LHCN-M2 (cell line): ENCODE measurements around the gene LGALS3BP. TPM values are rescaled to one million over a fixed set of nuclear protein-coding genes. Genes with fewer than 3 reads are reported as not detected.
"Not testable (repeated sequence)": the region's sequence is repeated elsewhere in the genome, so short reads cannot be mapped to it uniquely, and the experiment has no call there.

Experiments
- DNase-seq: peaks from one replicate; pipeline ENCODE4 v3.0.0-alpha.2; 2012; ENCODE audit warnings: low read depth
- polyA plus RNA-seq: library from polyadenylated mRNA; unstranded; fragments of >200 nt; gene quantifications from one replicate; pipeline ENCODE4 v1.2.1, GENCODE V29; 2012; ENCODE audit warnings: missing spikeins
- total RNA-seq: library from RNA; depleted of rRNA; stranded (reverse); fragments of >200 nt; gene quantifications from 2 replicates; pipeline ENCODE4 v1.2.3, GENCODE V29; 2014; rRNA removed

Gene LGALS3BP
- total RNA-seq: 331 and 403 TPM in 2 replicates
- polyA plus RNA-seq: 205 TPM

DNA sequence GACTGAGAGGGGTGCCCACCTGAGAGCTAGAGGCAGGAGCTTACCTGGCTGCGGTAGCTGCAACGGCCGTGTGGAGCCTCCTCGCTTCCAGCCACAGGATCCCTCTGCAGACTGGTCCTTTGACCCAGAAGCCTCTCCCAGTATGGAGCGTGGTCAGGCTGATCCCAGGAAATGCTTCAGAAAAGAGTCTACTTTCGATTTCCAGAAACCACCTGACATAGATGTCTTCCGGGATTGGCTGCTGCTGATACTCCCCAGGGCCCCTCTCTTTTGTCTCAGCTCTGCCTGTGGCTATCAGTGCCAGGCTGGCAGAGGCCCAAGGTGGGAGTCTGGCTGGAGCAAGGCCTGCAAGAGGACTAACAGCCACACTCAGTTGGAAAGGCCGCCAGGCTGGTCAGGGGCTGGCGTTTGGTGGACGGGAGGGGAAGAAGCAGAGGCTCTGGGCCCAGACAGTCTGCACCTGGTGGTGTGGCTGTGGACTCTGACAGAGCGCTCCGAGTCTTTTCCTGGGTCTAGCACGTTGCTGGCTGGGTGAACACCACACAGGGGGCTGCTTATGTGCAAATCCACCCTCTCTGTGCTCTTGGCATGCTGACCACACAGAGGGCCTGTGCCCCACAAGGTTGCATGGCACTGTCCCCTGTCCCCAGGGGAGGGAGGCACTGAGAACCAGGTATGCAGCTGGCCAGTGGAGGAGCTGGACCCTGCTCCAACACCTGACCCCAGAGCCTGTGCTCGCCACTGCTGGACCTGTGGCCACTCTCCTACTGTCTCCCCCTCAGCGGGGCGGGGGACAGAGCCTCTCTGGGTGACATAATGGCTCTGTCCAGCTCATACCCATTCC is at the start of gene LGALS3BP:
TSS of gene LGALS3BP (minus strand) at position 144 of the 844 bp plus-strand sequence. CDS start 2,732 bp downstream, outside the sequence.
- peak; percentile 94 for DNase-seq

GRCh38 chr17:79028496-79029326 is 49.0 kb upstream of the LGALS3BP start:
- no peak for DNase-seq

- peak; percentile 81 for DNase-seq
Measured at GRCh38 chr17:79027925-79028491, 48.3 kb upstream of the LGALS3BP start.

- peak; percentile 29 for DNase-seq
Measured at GRCh38 chr17:79027274-79027924, 47.7 kb upstream of the LGALS3BP start.

DNA sequence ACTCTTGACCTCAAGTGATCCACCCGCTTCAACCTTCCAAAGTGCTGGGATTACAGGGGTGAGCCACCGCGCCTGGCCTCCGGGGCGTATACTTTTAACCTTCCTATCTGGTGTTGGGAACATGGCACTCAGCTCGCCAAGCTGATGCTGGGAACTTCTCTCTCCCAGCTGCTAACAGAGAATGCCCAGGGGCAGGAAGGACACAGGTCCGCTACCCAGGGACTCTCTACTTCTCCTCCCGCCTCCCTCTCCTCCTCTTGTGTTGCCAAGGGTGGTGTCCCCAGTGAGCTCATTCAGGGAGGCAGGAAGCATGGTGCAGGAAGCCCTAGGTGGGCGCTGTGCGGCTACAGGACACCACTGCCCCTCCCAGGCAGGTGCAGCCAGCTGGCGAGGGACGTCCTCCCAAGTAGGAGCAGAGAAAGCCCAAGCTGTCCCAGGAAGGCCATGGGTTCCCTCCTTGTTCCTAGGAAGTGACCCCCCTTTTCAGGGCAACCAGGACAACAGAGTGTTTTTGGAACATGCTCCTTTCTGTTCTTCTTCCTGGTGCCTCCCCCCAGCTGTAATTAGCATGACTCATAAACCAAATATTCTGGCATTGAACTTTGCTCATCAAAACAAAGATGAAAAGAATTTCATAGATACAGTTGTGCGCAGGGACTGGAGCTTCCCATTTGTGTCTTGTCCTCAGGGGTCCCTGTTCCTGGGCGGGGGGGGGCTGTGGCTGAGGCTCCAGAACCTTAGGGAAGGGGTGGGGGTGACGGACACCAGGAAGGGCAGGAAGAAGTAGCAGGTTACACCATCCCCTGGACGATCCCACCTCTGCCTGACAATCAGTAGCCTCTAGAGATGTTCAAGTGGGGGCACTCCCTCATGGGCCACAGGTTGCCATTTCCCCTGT is 46.9 kb upstream of the LGALS3BP start:
- peak; percentile 85 for DNase-seq

DNA sequence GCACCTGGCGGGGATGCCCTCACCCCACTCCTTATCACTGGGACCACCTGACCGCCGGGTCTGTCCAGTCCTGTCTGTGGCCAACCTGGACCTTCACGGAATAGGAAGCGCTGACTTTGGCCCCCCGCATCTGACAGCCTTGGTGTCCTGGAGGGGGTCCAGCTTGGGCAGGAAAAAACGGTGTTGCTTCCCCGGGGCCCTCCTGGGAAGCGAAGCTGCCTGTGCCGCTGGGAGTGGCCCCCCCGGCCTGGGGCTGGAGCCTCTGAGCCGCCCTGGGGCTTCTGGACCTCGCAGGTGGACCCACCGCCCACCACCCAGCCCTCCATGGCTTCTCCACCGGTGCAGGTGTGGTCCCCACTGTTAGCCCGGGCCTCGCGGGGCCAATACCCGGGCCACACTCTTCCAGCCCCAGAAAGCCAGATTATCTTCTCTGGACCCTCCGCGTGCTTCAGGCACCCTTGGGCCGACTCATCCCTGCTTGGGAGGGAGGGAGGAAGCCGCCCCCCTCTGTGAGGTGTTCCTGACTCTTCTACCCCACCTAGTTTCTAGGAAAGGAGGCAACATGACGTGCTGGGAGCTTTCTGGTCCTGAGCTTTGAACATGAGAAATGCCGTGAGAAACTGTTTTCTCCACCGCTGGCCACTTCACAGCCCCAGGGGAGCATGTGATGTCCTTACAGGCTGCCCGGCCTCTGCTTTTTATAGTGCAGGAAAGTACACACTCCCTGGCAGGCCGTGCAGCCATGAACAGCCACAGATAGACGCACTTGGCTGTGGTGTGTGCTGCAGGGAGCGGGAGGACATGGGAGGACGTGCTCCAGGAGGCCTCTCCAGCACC is 45.4 kb upstream of the LGALS3BP start:
- no peak for DNase-seq

DNA sequence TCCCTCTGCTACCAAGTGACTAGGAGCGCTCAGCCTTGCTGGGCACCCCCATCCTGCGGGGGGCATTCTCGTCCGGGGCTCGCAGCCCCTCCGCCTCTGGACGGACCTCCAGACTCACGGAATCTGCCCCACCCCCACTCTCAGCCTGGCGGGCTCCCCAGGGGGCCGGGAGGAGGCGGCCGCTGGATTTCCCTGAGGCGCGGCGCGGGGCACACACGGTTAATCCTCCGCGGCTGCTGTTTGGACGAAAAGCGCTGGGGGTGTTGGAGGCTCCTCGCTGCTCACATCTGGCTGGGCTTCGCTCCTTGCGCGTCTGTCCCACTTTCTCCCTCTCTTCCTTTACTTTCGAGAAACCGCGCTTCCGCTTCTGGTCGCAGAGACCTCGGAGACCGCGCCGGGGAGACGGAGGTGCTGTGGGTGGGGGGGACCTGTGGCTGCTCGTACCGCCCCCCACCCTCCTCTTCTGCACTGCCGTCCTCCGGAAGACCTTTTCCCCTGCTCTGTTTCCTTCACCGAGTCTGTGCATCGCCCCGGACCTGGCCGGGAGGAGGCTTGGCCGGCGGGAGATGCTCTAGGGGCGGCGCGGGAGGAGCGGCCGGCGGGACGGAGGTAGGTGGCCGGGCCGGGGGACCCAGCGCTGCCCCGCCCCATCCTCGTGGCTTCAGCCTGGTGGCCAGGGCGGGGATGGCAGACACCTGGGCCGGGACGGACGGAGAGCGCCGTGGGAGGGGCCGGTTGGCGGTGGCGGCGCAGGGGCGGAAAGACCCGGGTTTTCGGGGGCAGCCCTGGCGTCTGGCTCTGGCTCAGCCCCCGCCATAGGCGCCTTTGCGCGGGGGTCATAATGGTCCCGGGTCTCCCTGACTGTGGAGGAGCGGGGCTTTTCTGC is 44.4 kb upstream of the LGALS3BP start, which contains the start of gene C1QTNF1:
TSS of gene C1QTNF1 (plus strand) at position 284 of the 886 bp plus-strand sequence. CDS start 19,800 bp downstream, outside the sequence.
- DNase-seq: no peak

DNA sequence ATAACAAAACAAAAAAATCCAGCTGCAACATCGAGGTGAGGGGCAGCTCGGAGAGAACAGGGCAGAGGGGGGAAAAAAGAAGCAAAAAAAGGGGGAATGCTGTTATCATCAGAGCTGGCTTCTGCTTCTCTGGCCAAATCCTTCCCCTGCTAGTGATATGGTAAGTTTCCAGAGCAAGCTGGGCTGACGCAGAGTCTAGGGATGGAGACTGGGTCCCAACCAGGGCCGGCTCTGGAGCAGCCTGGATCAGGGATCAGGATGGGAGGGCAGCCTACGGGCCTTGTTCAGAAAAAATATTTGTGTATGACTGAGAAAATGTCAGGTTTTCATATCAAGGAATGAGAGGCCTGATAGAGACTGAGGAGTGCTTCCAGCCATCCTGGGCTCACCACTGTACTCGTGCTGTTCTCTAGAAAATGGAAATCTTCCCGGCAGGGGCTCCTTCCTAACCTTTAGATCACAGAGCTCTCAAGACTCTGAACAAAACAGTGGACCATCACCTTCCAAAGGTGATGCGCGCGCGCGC is 43.5 kb upstream of the LGALS3BP start:
- no peak for DNase-seq

DNA sequence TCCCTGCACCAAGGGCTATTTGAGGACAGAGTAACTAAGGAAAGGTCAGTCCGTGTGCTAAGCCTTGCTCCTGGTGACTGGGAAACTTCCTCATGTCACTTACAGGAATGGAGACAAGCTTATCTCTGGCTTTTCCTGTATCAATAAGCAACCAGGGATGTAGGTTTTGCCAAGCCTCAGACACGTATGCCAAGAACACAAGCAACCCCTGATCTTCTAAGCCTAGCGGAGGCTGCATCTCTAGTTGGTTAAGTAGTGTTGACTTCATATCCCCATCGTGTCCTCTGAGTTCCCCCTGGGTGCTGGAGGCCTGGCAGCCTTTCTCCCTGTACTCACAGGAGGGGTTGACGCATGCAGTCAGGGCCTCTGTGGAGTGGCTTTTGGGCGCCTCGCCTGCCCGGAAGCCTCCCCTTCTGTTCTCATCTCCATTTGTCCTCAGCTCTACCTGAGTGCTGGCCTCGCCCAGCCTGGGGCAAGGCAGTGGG is 42.8 kb upstream of the LGALS3BP start:
- DNase-seq: no peak

GRCh38 chr17:79021929-79022328 is 42.2 kb upstream of the LGALS3BP start:
- DNase-seq: not testable (repeated sequence)

GRCh38 chr17:79020631-79021301 is 41.0 kb upstream of the LGALS3BP start:
- no peak for DNase-seq

DNA sequence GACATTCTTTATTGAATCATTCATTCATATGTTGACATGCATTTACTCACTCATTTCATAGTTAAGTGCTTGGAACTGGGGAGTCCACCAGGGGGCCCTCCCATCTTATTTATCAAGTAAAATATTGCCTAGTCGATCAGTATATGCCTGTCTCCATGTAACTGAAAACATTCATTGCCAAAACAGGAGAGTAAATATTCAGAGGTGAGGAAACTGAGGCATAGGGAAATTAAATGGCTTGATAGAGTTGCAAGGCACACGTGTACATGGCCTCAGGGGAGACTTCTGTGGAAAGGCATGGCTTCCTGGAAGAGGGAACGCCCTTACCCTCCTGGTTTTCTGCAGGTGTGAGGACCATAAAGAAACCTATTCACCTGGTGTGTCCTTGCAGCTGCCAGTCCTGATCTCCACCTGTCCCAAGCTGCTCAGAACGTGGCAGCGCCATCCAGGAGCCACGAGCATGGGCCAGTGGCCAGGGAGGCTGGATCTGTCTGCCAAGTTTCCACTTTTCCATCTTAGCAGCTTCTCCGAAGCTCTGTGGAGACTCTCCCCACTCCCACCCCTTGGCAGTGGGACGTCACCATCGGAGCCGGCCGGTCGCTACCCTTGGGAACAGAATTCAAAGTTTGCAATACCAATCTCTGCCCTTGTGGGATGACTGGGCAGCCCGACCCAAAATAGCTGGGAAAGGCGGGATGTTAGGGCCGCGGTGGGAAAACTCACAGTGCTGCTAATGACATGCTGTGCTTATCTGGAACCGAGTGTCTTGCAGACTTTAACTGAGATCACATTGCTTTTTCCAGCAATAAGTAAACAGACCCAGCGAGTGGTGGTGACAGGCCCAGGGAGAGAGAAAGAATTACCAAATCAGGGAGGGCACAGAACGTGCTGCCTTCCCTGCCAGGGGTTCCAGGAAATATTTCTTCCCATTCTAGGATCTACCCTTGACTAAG is 40.2 kb upstream of the LGALS3BP start:
- DNase-seq: peak; percentile 68

DNA sequence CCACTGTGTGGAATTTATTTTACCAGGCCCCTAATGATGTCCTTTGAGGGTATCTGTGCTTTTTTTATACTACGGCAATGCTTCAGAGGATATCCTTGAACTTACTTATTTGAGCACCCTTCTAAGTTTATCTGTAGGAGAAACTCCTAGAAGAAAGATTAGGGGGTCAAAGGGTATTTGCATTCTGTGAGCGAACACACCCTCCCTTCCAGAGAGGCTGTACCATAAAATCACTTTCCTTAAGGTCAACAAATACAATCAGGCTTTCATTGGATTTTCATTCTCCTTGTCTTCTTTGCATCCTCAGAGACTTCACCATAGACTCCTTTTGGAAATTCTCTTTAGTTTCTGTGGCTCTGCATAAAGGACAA is 39.5 kb upstream of the LGALS3BP start:
- no peak for DNase-seq

GRCh38 chr17:79018370-79018695 is 38.6 kb upstream of the LGALS3BP start:
- no peak for DNase-seq

DNA sequence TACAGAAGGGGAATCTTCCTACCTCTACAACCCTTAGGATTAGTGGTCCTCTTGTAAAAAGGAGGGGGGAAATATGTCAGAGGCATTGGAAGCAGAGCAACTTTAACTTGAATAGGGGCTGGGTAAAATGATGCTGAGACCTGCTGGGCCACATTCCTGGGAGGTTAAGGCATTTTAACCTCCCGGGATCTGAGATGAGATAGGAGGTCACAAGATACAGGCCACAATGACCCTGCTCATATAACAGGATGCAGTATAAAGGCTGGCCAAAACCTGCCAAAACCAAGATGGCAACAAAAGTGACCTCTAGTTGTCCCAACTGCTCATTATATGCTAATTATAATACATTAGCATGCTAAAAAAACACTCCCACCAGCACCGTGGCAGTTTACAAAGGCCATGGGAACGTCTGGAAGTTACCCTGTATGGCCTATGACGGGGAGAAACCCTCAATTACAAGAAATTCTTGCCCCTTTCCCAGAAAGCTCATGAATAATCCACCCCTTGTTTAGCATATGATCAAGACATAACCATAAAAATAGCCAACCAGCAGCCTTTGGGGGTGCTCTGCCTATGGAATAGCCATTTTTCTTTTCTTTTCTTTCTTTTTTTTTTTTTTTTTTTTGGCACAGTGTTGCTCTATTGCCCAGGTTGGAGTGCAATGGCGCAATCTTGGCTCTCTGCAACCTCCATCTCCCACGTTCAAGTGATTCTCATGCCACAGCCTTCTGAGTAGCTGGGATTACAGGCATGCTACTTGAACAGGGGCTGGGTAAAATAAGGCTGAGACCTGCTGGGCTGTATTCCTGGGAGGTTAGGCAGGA is 38.0 kb upstream of the LGALS3BP start:
- DNase-seq: no peak
